ENCODE data around the gene KCNJ6.

KCNJ6 gene

DNA sequence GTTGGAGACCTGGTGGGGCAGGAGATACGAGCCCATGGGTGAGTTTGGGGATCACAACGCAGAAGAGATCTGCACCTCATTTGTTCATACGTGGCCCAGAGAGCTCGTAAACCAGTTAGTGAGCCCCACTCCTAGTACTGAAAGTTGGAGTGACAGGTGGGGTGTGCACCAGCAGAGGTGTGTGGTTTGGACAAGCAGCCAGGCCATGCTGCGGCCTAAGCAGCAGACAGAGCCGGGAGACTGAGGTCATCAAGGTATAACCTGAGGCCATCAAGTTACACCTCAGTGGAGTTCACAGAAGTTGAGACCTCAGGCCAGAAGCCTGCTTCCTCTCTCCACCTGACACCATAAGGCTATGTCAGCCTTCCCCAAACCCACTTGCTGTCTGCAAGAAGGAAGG is 27.6 kb downstream of the KCNJ6 start:
- Histone ChIP-seq H3K4me3 (ENCODE audit: low read depth, low read length, poor library complexity, severe bottlenecking) (no peak overlapping the region), H4K20me1 (ENCODE audit: insufficient read depth, low read length) (no peaks in the 10 kb centered on the region), H3K79me2 (ENCODE audit: insufficient read depth, low read length) (no peaks in the 10 kb centered on the region), H2AFZ (ENCODE audit: low read length) (no peak overlapping the region), H3K27ac (ENCODE audit: low read depth, low read length, poor library complexity, severe bottlenecking) (no peak overlapping the region), H3K9ac (ENCODE audit: low read length) (no peak overlapping the region), H3F3A (ENCODE audit: insufficient read depth, low read length) (no peaks in the 10 kb centered on the region), H3K36me3 (ENCODE audit: insufficient read depth, low read length) (no peaks in the 10 kb centered on the region), H3K4me2 (ENCODE audit: low read length) (no peak overlapping the region), H3K27me3 (ENCODE audit: insufficient read depth, low read length) (no peaks in the 10 kb centered on the region), H3K4me1 (ENCODE audit: insufficient read depth, low read length, severe bottlenecking) (no peaks in the 10 kb centered on the region), H3K9me3 (ENCODE audit: low read length) (no peaks in the 10 kb centered on the region), H3K9me2 (ENCODE audit: low read depth, low read length) (no peaks in the 10 kb centered on the region)
- TF ChIP-seq, protein P1, sequence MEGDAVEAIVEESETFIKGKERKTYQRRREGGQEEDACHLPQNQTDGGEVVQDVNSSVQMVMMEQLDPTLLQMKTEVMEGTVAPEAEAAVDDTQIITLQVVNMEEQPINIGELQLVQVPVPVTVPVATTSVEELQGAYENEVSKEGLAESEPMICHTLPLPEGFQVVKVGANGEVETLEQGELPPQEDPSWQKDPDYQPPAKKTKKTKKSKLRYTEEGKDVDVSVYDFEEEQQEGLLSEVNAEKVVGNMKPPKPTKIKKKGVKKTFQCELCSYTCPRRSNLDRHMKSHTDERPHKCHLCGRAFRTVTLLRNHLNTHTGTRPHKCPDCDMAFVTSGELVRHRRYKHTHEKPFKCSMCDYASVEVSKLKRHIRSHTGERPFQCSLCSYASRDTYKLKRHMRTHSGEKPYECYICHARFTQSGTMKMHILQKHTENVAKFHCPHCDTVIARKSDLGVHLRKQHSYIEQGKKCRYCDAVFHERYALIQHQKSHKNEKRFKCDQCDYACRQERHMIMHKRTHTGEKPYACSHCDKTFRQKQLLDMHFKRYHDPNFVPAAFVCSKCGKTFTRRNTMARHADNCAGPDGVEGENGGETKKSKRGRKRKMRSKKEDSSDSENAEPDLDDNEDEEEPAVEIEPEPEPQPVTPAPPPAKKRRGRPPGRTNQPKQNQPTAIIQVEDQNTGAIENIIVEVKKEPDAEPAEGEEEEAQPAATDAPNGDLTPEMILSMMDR (IDR thresholded peaks at IDR 0.05; ENCODE audit: low read length): no peak
- no peak for TF ChIP-seq EZH2 (IDR thresholded peaks at IDR 0.05; ENCODE audit: borderline replicate concordance, low read length)

DNA sequence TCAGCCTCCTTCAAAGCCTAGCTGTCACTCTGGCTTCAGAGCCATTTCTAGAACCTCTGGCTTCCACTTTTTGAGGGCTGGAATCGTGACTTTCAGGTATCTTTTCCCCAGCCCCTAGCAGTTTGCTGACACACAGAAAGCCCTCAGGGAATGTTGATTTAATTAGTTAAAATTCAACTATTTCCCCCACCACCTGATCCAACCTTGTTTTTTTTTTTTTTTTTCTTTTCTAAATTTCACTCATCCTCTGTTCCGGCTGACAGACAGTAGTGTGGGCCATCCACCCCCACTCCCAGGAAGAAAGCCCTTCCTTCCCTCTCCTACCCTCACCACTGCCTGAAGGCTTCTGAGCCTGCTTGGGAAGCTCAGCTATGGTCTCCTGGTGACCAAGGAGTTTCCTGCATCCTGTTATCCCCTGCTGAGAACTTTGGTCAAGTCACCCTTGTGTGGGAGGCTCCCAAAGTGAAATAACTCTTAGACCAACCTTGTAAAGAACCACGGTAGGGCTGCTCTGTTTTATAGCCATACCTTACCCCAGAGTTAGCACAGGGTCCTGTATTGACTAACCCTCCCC is 29.4 kb downstream of the KCNJ6 start:
- TF ChIP-seq, protein P1 (IDR thresholded peaks at IDR 0.05; ENCODE audit: low read length): no peak
- no peak for TF ChIP-seq EZH2 (IDR thresholded peaks at IDR 0.05; ENCODE audit: borderline replicate concordance, low read length)
- no peaks in the 10 kb centered on the region for H4K20me1 ChIP-seq (ENCODE audit: insufficient read depth, low read length)
- no peaks in the 10 kb centered on the region for H3K27me3 ChIP-seq (ENCODE audit: insufficient read depth, low read length)
- H3K4me2 ChIP-seq (ENCODE audit: low read length): no peak overlapping the region
- H3K4me1 ChIP-seq (ENCODE audit: insufficient read depth, low read length, severe bottlenecking): no peaks in the 10 kb centered on the region
- no peak overlapping the region for H3K27ac ChIP-seq (ENCODE audit: low read depth, low read length, poor library complexity, severe bottlenecking)
- no peaks in the 10 kb centered on the region for H3K9me2 ChIP-seq (ENCODE audit: low read depth, low read length)
- no peaks in the 10 kb centered on the region for H3F3A ChIP-seq (ENCODE audit: insufficient read depth, low read length)
- no peak overlapping the region for H3K9ac ChIP-seq (ENCODE audit: low read length)
- H3K4me3 ChIP-seq (ENCODE audit: low read depth, low read length, poor library complexity, severe bottlenecking): no peak overlapping the region
- H3K79me2 ChIP-seq (ENCODE audit: insufficient read depth, low read length): no peaks in the 10 kb centered on the region
- no peak overlapping the region for H2AFZ ChIP-seq (ENCODE audit: low read length)
- no peaks in the 10 kb centered on the region for H3K36me3 ChIP-seq (ENCODE audit: insufficient read depth, low read length)
- H3K9me3 ChIP-seq (ENCODE audit: low read length): no peaks in the 10 kb centered on the region

DNA sequence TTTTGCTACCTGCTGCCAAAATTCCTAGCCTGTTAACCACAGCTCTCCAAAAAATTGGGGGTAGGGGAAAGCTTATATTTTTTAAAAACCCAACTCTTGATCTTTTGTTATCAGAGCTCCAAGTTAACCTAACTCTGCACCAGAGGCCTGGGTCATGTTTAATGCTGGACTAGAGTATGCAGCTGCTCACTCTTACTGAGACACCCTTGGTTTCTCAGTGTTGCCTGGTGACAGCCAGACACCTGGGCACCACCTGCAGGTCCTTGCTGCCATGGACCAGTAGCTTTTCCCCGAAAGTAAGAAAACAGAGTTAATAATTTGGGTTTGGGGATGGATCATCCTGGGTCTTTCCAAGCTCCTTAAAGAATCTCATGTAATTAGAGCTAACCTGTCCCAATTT is 30.1 kb downstream of the KCNJ6 start:
- H3K9me3 ChIP-seq (ENCODE audit: low read length): no peaks in the 10 kb centered on the region
- no peaks in the 10 kb centered on the region for H3F3A ChIP-seq (ENCODE audit: insufficient read depth, low read length)
- no peak overlapping the region for H3K4me2 ChIP-seq (ENCODE audit: low read length)
- no peaks in the 10 kb centered on the region for H3K27me3 ChIP-seq (ENCODE audit: insufficient read depth, low read length)
- no peak overlapping the region for H3K9ac ChIP-seq (ENCODE audit: low read length)
- no peaks in the 10 kb centered on the region for H4K20me1 ChIP-seq (ENCODE audit: insufficient read depth, low read length)
- no peak overlapping the region for H3K4me3 ChIP-seq (ENCODE audit: low read depth, low read length, poor library complexity, severe bottlenecking)
- H3K27ac ChIP-seq (ENCODE audit: low read depth, low read length, poor library complexity, severe bottlenecking): no peak overlapping the region
- no peaks in the 10 kb centered on the region for H3K36me3 ChIP-seq (ENCODE audit: insufficient read depth, low read length)
- H3K79me2 ChIP-seq (ENCODE audit: insufficient read depth, low read length): no peaks in the 10 kb centered on the region
- H3K9me2 ChIP-seq (ENCODE audit: low read depth, low read length): no peaks in the 10 kb centered on the region
- H2AFZ ChIP-seq (ENCODE audit: low read length): no peak overlapping the region
- TF ChIP-seq, protein P1 (IDR thresholded peaks at IDR 0.05; ENCODE audit: low read length): no peak
- TF ChIP-seq EZH2 (IDR thresholded peaks at IDR 0.05; ENCODE audit: borderline replicate concordance, low read length): no peak
- no peaks in the 10 kb centered on the region for H3K4me1 ChIP-seq (ENCODE audit: insufficient read depth, low read length, severe bottlenecking)
